SU-DHL-6 (cell line): ENCODE measurements around the gene METTL6.

Source experiments
- H2AFZ ChIP-seq: fragments of 200-600 bp; sonication (generic); 2 replicates; pipeline ENCODE4 v1.6.1; 2014; ENCODE audit warnings: low read depth, mild to moderate bottlenecking, moderate library complexity, mixed read lengths, antibody characterized with exemption, low read length; ENCODE audit not compliant: severe bottlenecking
- H3F3A ChIP-seq: fragments of 200-600 bp; shearing (Covaris generic); 2 replicates; pipeline ENCODE4 v1.6.0; 2016; ENCODE audit warnings: antibody characterized with exemption, mild to moderate bottlenecking; ENCODE audit not compliant: insufficient read depth
- H3K27ac ChIP-seq: fragments of 200-600 bp; sonication (generic); 2 replicates; pipeline ENCODE4 v1.5.1; 2016; ENCODE audit warnings: low read depth, mild to moderate bottlenecking, low read length, moderate library complexity, mixed read lengths
- H3K27me3 ChIP-seq: fragments of 200-600 bp; sonication (generic), shearing (Covaris generic); 2 replicates; pipeline ENCODE4 v1.6.0; 2014; ENCODE audit warnings: mild to moderate bottlenecking, low read length
- H3K36me3 ChIP-seq: fragments of 200-600 bp; sonication (generic); 2 replicates; pipeline ENCODE4 v1.6.1; 2014; ENCODE audit warnings: mild to moderate bottlenecking, low read length, mixed read lengths
- H3K4me2 ChIP-seq: fragments of 300-600, 200-600 bp; shearing (Covaris generic), sonication (generic); 2 replicates; pipeline ENCODE4 v1.6.0; 2014; ENCODE audit warnings: low read length, low read depth, mild to moderate bottlenecking; ENCODE audit not compliant: poor library complexity, severe bottlenecking
- H3K4me3 ChIP-seq: fragments of 200-600 bp; sonication (generic); 2 replicates; pipeline ENCODE4 v1.5.1; 2014; ENCODE audit warnings: antibody characterized with exemption, low read length, mild to moderate bottlenecking, mixed read lengths; ENCODE audit not compliant: insufficient read depth, poor library complexity, severe bottlenecking
- H3K79me2 ChIP-seq: fragments of 200-600 bp; sonication (generic); 2 replicates; pipeline ENCODE4 v1.6.1; 2014; ENCODE audit warnings: mild to moderate bottlenecking, low read length, moderate library complexity; ENCODE audit not compliant: insufficient read depth
- H3K9ac ChIP-seq: fragments of 200-600 bp; sonication (generic); 2 replicates; pipeline ENCODE4 v1.7.0; 2014; ENCODE audit warnings: mild to moderate bottlenecking, low read length
- H3K9me2 ChIP-seq: fragments of 200-600 bp; sonication (generic); replicated peaks from 2 replicates; pipeline ENCODE4 v1.6.1; 2014; ENCODE audit warnings: low read length; ENCODE audit not compliant: insufficient read depth
- H3K9me3 ChIP-seq: fragments of 200-600 bp; sonication (generic); 2 replicates; pipeline ENCODE4 v1.6.1; 2014; ENCODE audit warnings: low read length, mixed read lengths; ENCODE audit not compliant: insufficient read depth
- H4K20me1 ChIP-seq: fragments of 200-600 bp; sonication (generic); 2 replicates; pipeline ENCODE4 v1.6.1; 2014; ENCODE audit warnings: low read depth, mild to moderate bottlenecking, antibody characterized with exemption, low read length, moderate library complexity, mixed read lengths
- EZH2phosphoT487 ChIP-seq: fragments of 200-600 bp; sonication (generic), shearing (Covaris generic); conservative IDR thresholded peaks from 2 replicates; pipeline ENCODE4 v1.6.1; 2018; ENCODE audit warnings: mild to moderate bottlenecking, antibody characterized with exemption, low read length, moderate library complexity, mixed read lengths
- TF ChIP-seq, protein P1 (sequence below): fragments of 200-600 bp; sonication (generic); IDR thresholded peaks from one replicate; pipeline ENCODE4 v1.5.1; 2017; ENCODE audit warnings: antibody characterized with exemption, mild to moderate bottlenecking, low read length, moderate library complexity; ENCODE audit not compliant: insufficient read depth, poor library complexity, severe bottlenecking

Gene METTL6

DNA sequence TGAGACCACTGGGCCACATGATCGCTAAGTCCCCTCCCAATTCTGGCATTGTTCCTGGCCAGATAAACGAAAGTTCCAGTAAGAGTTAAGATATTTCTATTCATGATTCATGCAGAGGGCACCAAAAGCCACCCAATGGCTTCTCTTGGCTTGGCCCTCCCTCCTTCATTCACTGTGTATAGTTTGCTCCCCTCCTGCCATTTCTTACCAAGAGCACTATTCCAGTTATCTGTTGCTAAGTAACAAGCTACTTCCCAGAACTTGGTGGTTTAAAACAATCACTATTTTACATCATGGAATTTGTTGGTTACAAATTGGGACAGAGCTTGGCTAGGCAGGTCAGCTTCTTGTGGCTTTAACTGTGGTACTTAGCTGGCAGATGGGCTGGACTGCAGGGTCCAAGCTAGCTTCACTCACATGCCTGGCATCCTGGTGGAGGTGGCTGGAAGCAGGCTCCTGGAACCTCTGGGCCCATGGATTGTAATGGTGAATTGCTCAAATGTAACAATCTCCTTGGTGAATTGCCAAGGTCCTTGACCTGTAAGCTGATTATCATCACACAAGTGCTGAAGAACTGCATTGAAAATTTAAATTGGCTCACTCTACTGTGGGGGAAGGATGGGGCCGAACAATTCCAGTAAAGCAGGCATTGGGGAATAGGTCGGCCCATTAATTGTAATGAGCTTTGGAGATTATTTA, 16.6 kb upstream of the METTL6 start:
- no peak overlapping the region for H2AFZ ChIP-seq
- H3K27ac ChIP-seq, result no peak overlapping the region
- H3K79me2 ChIP-seq, result no peaks in the 10 kb centered on the region
- H3K4me2 ChIP-seq, result no peak overlapping the region
- TF ChIP-seq, protein P1, sequence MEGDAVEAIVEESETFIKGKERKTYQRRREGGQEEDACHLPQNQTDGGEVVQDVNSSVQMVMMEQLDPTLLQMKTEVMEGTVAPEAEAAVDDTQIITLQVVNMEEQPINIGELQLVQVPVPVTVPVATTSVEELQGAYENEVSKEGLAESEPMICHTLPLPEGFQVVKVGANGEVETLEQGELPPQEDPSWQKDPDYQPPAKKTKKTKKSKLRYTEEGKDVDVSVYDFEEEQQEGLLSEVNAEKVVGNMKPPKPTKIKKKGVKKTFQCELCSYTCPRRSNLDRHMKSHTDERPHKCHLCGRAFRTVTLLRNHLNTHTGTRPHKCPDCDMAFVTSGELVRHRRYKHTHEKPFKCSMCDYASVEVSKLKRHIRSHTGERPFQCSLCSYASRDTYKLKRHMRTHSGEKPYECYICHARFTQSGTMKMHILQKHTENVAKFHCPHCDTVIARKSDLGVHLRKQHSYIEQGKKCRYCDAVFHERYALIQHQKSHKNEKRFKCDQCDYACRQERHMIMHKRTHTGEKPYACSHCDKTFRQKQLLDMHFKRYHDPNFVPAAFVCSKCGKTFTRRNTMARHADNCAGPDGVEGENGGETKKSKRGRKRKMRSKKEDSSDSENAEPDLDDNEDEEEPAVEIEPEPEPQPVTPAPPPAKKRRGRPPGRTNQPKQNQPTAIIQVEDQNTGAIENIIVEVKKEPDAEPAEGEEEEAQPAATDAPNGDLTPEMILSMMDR, result no peak
- no peak for TF ChIP-seq EZH2phosphoT487
- no peaks in the 10 kb centered on the region for H3K9me2 ChIP-seq
- H4K20me1 ChIP-seq, result no peaks in the 10 kb centered on the region
- peaks cover 22% of the 10 kb centered on the region; the same call in 1 of the 2 replicates for H3K36me3 ChIP-seq
- H3K4me3 ChIP-seq, result no peak overlapping the region
- H3K9ac ChIP-seq, result no peak overlapping the region
- H3K9me3 ChIP-seq, result no peaks in the 10 kb centered on the region
- H3K27me3 ChIP-seq, result no peaks in the 10 kb centered on the region
- no peaks in the 10 kb centered on the region for H3F3A ChIP-seq

DNA sequence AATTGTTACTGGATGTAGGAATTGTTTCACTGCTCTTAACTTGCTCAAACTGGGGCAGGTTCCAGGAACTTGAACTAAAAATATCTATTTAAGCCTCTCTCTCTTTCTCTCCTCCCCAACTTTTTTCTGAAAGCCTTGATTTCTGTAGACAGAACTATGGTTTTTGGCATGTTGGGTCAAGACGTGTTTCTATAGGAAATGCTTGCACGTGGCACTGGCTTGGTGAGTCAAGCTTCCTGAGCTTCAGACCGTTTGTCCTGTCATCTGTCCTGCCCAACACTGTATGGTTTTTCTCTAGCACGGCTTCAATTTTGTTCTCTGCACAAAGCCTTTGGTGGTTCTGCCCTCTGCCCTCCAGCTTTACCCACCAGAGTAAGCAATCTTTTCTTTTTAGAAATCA, 13.5 kb upstream of the METTL6 start:
- TF ChIP-seq, protein P1, result no peak
- no peak for TF ChIP-seq EZH2phosphoT487
- H3K9me3 ChIP-seq, result no peaks in the 10 kb centered on the region
- H3F3A ChIP-seq, result no peaks in the 10 kb centered on the region
- no peak overlapping the region for H3K27ac ChIP-seq
- H3K4me2 ChIP-seq, result no peak overlapping the region
- no peak overlapping the region for H3K9ac ChIP-seq
- peaks cover 41% of the 10 kb centered on the region; the same call in 1 of the 2 replicates for H3K36me3 ChIP-seq
- H4K20me1 ChIP-seq, result no peaks in the 10 kb centered on the region
- no peak overlapping the region for H2AFZ ChIP-seq
- H3K79me2 ChIP-seq, result no peaks in the 10 kb centered on the region
- no peak overlapping the region for H3K4me3 ChIP-seq
- H3K9me2 ChIP-seq, result no peaks in the 10 kb centered on the region
- no peaks in the 10 kb centered on the region for H3K27me3 ChIP-seq

- no peak overlapping the region for H3K27ac ChIP-seq
- no peaks in the 10 kb centered on the region for H3K9me3 ChIP-seq
- H3K36me3 ChIP-seq, result peaks cover 54% of the 10 kb centered on the region; the same call in 1 of the 2 replicates
- H2AFZ ChIP-seq, result no peak overlapping the region
- no peaks in the 10 kb centered on the region for H3K79me2 ChIP-seq
- H3K27me3 ChIP-seq, result no peaks in the 10 kb centered on the region
- no peaks in the 10 kb centered on the region for H3F3A ChIP-seq
- H3K4me2 ChIP-seq, result no peak overlapping the region
- H3K9me2 ChIP-seq, result no peaks in the 10 kb centered on the region
- no peaks in the 10 kb centered on the region for H4K20me1 ChIP-seq
- no peak overlapping the region for H3K4me3 ChIP-seq
- no peak overlapping the region for H3K9ac ChIP-seq
- TF ChIP-seq, protein P1, result no peak
- no peak for TF ChIP-seq EZH2phosphoT487
Observed at GRCh38 chr3:15439476-15439875, 12.1 kb upstream of the METTL6 start.
